HG02840 (cell line): ENCODE results near the gene ZNF581.

ENCODE experiments used
- ATAC-seq: cut with Tn5 transposase; IDR thresholded peaks from one replicate; pipeline ENCODE4 v1.9.1; 2021; ENCODE audit warnings: mild to moderate bottlenecking, moderate library complexity, moderate number of reproducible peaks; ENCODE audit not compliant: unreplicated experiment, low FRiP score

ZNF581 gene

DNA sequence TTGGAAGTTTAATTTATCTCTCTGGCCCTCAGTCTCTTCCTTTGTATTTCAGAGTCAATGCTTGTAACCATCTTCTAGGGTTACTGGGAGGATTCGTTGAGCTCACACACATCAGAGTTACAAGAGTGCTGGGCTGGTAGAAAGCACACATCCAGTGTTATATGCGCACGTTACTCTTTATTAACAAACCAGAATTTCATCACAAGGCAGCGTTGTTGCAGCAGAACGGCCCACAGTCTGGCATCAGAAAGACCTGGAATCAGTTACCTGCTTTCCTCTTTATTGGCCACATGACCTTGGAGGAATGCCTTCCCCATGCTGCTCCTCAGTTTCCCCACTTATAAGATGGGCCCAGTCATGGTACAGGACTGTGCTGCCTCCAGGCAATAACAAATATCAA is 34.1 kb upstream of the ZNF581 start:
- ATAC-seq, result no peak

- ATAC-seq, result no peak
Observed at GRCh38 chr19:55611300-55611982, 32.0 kb upstream of the ZNF581 start.

- no peak for ATAC-seq
Observed at GRCh38 chr19:55611983-55612645, 31.3 kb upstream of the ZNF581 start.

- ATAC-seq, result no peak
Observed at GRCh38 chr19:55613396-55613795, 30.1 kb upstream of the ZNF581 start.

DNA sequence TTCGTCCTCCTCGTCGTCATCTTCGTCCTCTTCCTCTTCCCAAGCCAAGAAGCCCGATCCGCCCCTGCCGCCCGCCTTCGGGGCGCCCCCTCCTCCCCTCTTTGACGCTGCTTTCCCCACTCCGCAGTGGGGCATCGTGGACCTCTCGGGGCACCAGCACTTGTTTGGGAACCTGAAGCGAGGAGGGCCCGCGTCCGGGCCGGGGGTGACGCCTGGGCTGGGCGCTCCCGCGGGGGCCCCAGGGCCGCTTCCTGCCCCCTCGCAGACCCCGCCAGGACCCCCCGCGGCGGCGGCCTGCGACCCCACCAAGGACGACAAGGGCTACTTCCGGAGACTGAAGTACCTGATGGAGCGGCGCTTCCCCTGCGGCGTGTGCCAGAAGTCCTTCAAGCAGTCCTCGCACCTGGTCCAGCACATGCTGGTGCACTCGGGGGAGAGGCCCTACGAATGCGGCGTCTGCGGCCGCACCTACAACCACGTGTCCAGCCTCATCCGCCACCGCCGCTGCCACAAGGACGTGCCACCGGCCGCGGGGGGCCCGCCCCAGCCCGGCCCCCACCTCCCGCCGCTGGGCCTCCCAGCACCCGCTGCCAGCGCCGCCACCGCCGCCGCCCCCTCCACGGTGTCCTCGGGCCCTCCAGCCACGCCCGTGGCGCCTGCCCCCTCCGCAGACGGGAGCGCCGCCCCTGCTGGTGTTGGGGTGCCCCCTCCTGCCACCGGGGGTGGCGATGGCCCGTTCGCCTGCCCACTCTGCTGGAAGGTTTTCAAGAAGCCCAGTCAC is 29.3 kb upstream of the ZNF581 start:
- ATAC-seq, result no peak

GRCh38 chr19:55614711-55615542 is 28.5 kb upstream of the ZNF581 start:
- ATAC-seq, result no peak

DNA sequence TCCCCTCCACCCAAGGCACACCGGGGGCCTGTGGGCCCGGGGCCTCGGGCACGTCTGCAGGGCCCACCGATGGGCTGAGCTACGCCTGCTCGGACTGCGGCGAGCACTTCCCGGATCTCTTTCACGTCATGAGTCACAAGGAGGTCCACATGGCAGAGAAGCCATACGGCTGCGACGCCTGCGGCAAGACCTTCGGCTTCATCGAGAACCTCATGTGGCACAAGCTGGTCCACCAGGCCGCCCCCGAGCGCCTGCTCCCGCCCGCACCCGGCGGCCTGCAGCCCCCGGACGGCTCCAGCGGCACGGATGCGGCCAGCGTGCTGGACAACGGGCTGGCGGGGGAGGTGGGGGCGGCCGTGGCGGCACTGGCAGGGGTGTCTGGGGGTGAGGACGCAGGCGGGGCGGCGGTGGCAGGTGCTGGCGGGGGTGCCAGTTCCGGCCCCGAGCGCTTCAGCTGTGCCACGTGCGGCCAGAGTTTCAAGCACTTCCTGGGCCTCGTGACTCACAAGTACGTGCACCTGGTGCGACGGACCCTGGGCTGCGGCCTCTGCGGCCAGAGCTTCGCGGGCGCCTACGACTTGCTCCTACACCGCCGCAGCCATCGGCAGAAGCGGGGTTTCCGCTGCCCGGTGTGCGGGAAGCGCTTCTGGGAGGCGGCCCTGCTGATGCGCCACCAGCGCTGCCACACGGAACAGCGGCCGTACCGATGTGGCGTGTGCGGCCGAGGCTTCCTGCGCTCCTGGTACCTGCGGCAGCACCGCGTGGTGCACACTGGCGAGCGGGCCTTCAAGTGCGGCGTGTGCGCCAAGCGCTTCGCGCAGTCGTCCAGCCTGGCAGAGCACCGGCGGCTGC is 27.7 kb upstream of the ZNF581 start:
- no peak for ATAC-seq

DNA sequence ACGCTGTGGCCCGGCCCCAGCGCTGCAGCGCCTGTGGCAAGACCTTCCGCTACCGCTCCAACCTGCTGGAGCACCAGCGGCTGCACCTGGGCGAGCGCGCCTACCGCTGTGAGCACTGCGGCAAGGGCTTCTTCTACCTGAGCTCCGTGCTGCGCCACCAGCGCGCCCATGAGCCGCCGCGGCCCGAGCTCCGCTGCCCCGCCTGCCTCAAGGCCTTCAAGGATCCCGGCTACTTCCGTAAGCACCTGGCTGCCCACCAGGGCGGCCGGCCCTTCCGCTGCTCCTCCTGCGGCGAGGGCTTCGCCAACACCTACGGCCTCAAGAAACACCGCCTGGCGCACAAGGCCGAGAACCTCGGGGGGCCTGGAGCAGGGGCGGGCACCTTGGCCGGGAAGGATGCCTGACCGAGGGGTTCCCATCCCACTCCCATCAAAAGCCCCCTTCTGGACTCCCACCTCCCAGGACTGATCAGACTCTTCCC is 27.0 kb upstream of the ZNF581 start:
- ATAC-seq, result no peak

DNA sequence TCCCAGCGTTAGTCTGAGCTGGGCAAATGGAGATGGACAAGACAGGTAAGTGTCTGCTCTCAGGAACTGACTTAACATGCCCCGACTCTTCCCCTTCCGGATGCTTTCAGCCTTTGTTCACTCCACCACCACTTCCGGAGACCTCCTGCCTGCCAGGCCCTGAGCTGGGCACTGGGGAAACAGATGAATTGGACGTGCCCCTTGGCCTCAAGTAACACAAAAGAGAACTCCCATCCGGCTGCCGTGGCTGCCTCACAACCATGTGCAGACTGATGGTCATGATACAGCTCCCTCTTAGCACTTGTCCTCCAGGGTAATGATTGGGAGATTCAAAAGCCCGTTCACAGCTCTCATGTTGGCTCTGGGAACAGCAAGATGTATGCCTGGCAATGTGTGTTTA is 26.0 kb upstream of the ZNF581 start:
- ATAC-seq, result no peak

DNA sequence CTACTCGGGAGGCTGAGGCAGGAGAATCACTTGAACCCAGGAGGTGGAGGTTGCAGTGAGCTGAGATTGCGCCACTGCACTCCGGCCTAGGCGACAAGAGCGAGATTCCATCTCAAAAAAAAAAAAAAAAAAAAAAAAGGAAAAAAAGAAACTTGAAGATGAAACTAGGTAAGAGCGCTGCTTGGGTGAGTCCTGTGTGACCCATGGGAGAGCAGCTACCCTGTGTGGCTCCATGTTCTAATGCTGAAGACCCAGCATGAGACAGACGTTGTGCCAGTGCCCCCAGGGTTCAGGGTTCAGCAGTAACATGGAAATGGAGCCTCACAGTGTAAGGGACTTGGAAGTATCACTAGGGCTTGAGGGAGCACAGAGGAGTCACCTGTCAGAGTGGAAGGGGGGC is 25.0 kb upstream of the ZNF581 start:
- no peak for ATAC-seq

DNA sequence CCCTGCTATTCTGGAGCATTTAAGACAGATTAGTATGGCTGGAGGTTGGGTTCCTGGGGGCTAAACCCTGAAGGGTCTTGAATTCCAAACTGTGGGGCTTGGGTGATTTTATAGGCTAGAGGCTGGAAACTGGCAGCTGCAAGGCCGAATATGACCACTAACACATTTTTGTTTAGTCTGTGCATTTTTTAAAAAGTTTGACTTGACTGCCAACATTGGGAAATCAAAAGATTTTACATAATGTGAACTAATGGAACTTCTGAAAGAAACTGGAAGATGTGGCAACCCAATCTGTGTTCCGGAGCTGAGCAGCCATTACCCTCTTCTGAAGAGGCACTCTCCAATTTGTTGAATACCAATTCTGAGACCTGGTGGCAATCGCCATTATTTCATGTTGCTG is 24.2 kb upstream of the ZNF581 start:
- ATAC-seq, result no peak

DNA sequence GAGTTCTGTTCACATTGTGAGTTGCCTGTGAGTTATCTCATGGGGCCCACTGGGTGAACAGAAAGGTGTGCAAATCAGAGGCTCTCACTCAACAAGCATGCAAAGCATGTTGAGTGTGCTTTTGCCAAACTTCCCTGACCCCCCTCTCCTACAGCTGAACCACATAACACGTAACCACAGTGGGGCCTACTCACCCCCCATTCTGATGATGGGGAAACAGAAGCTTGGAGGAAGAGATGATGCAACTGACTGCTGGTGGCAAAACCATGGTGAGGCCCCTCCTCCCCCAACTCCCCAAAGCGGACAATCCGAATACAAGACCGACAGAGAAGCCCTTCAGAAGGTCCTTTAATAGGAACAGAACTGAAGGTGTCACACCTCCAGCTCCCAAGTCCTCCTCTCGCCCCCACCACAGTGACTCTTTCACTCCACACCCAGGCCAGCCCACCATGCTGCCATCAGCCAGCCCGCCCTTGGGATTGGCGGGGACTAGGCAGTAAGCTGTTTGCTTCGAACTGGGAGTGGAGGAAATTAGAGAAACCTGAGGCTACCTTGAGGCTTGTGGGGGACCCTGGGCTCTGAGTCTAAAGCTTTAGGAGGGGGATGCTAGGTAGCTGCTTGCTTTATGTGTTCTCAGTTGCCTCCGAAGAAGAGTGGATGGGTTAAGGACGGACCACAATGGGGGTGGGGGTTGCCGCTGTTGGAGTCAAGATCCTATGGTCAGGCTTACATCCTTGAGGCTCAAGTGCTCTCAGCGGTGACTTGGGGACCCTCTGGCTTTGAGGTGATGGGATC is 22.8 kb upstream of the ZNF581 start:
- no peak for ATAC-seq

DNA sequence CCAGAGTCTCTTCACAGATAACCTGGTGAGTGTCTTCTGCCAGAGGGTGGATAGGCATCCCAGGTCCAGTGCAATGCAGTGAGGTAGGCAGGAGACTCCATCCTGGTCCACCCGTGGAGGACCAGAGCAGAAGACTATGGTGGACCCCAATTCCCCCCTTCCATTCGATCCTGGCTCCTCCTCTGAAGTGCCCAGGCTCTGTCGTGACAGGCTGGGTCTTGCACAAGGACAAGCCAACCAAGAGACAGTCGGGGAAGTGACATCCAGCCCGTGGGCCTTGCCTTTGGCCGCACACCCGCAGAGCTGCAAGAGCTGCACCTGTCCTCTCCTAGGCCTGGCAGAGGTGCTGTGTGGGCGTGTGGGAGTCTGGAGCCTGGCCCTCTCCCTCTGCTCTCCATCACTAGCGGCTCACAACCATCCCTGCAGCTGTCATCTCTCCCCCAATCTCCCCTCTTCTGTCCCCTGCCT is 22.2 kb upstream of the ZNF581 start:
- no peak for ATAC-seq

DNA sequence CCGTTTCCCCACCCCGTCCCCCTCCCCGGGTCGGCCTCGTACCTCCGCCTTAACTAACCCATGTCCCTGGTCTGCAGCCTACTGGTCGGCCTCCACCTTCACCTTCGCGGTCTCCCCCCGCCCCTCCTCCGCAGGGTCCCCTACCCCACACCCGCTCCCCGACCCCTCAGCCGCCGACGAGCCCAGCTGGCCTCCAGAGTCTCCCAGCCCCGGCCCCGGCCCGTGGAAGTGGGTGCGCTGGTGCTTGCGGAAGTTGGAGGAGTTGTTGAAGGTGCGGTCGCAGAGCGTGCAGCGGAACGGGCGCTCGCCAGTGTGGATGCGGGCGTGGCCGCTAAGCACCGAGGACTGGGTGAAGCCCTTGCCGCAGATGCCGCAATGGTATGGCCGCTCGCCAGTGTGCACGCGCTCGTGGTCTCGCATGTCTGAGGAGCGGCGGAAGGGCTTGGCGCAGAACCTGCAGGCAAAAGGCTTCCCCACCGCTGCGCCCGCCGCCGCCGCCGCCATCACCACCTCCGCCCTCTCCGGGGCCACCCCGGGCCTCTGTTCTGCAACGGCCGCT is 21.7 kb upstream of the ZNF581 start:
- no peak for ATAC-seq

DNA sequence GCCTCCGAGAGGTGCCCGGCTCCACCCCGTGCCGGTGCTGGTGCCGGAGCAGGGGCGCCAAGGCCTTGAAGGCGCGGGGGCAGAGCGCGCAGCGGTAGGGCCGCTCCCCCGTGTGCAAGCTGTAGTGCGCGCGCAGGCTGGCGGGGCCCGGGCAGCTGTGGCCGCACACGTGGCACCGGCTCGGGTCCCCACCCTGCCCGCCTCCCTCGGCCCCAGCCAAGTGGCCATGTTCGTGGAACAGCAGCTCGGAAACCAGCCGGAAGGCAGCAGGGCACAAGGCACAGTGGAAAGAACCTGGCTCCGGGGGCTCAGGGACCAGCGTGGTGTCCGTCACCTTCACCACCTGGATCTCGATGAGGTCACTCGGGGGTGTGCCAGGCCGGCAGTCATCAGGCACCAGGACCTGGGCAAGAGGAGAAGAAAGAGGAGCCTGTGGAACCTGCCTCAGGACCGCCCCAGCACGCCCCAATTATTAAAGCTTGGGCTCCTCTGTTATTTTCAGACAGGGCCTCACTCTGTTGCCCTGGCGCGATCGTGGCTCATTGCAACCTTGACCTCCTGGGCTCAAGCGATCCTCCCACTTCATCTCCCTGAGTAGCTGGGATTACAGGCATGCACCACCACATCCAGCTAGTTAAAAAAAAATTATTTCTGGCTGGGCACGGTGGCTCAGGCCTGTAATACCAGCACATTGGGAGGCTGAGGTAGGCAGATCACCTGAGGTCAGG is 21.0 kb upstream of the ZNF581 start:
- no peak for ATAC-seq

GRCh38 chr19:55623130-55623529 is 20.3 kb upstream of the ZNF581 start:
- no peak for ATAC-seq

- no peak for ATAC-seq
Observed at GRCh38 chr19:55623561-55623960, 19.9 kb upstream of the ZNF581 start.
